ENCODE data around the gene GGTA1. TPM values are rescaled to one million over a fixed set of nuclear protein-coding genes. Genes with fewer than 3 reads are reported as not detected.

Gene GGTA1
- total and polyA plus RNA-seq, 2 of the 8 experiments (the other 6 are each of a cell fraction or from before 2014, with no cell fraction given), result not detected

- ChIA-PET CTCF (ENCODE audit: partially characterized antibody) (interaction anchor here (0.9 to 4.4 kb wide), 11 partner anchors 9 to 389 kb away, joined by 3 to 23 read pairs (median 3); no protein-coding TSS in a partner anchor), POLR2A (ENCODE audit: partially characterized antibody) (no interaction called here)
- FAIRE-seq, result no peak
- TF ChIP-seq SP1 (IDR thresholded peaks at IDR 0.05; ENCODE audit: low read depth, low read length) (no peak), TEAD4 (IDR thresholded peaks at IDR 0.05; ENCODE audit: low read depth, low read length) (no peak), SUZ12 (IDR thresholded peaks at IDR 0.05; ENCODE audit: low read length) (no peak), CHD1 (IDR thresholded peaks at IDR 0.05; ENCODE audit: low read depth, low read length) (no peak), ASH2L (IDR thresholded peaks at IDR 0.05; ENCODE audit: low read length) (no peak), YY1 (IDR thresholded peaks at IDR 0.05; ENCODE audit: low read depth, low read length) (no peak), SP4 (IDR thresholded peaks at IDR 0.05; ENCODE audit: low read length) (no peak), TAF7 (optimal IDR thresholded peaks at IDR 0.05; ENCODE audit: borderline replicate concordance, low read depth, low read length) (no peak), KDM1A (IDR thresholded peaks at IDR 0.05; ENCODE audit: borderline replicate concordance, low read length) (no peak), HDAC2 (IDR thresholded peaks at IDR 0.05; ENCODE audit: borderline replicate concordance in 1 of 2, low read depth in 2 of 2, low read length in 2 of 2) (no peak), RFX5 (IDR thresholded peaks at IDR 0.05; ENCODE audit: borderline replicate concordance, low read depth, low read length) (no peak), E2F6 (IDR thresholded peaks at IDR 0.05) (no peak), ZNF274 (IDR thresholded peaks at IDR 0.05; ENCODE audit: borderline replicate concordance, extremely low read depth, low read length) (no peak), CTBP2 (IDR thresholded peaks at IDR 0.05; ENCODE audit: borderline replicate concordance, insufficient read depth, insufficient read length, low read length) (no peak)
Observed at GRCh38 chr9:121541256-121541655, 41.6 kb upstream of the GGTA1 start.

More at GRCh38 chr9:121541256-121541655, 41.6 kb upstream of the GGTA1 start:
- Histone ChIP-seq H2AK5ac (ENCODE audit: low read depth, low read length) (no peak overlapping the region), H4K5ac (ENCODE audit: insufficient read length, low read depth, low read length) (no peak overlapping the region), H2BK12ac (ENCODE audit: low read depth, low read length) (no peak overlapping the region), H3K79me2 (ENCODE audit: control insufficient read depth in 1 of 2, insufficient read depth in 2 of 2, low read length in 2 of 2) (no peaks in the 10 kb centered on the region), H3K9me3 (ENCODE audit: insufficient read depth in 2 of 2, low read depth in 1 of 2, low read length in 1 of 2) (no peaks in the 10 kb centered on the region), H3K56ac (replicated peaks; ENCODE audit: insufficient read length, low read depth, low read length) (no peak overlapping the region), H4K8ac (ENCODE audit: extremely low read depth, insufficient read depth, low read length) (no peak overlapping the region), H2BK120ac (replicated peaks; ENCODE audit: low read depth, low read length) (no peak overlapping the region), H2AFZ (ENCODE audit: low read length) (no peak overlapping the region), H3K4me2 (ENCODE audit: insufficient read depth in 1 of 2, low read depth in 2 of 2, low read length in 2 of 2) (no peak overlapping the region), H3K14ac (ENCODE audit: insufficient read length) (no peak overlapping the region), H3K27me3 (replicated peaks in 1 of 4; ENCODE audit: control insufficient read depth in 3 of 4, extremely low read depth in 1 of 4, insufficient read depth in 3 of 4, low read length in 3 of 4) (peaks cover 0 to 6% (median 4%) of the 10 kb centered on the region in 4 experiments; a peak in 3 of 7 replicates), H3K79me1 (ENCODE audit: low read depth, low read length) (no peaks in the 10 kb centered on the region), H2BK5ac (ENCODE audit: low read depth, low read length) (no peak overlapping the region), H2BK20ac (ENCODE audit: low read length) (no peak overlapping the region), H2BK15ac (ENCODE audit: low read length) (no peak overlapping the region), H3K23ac (ENCODE audit: insufficient read length) (no peak overlapping the region), H3K23me2 (ENCODE audit: low read depth, low read length) (no peaks in the 10 kb centered on the region), H4K20me1 (replicated peaks in 1 of 2; ENCODE audit: control insufficient read depth in 1 of 2, insufficient read depth in 2 of 2, low read length in 2 of 2) (peaks cover 0 to 4% of the 10 kb centered on the region in 2 experiments), H3K18ac (ENCODE audit: extremely low read depth, low read length) (no peak overlapping the region), H3K4me1 (replicated peaks in 1 of 4; ENCODE audit: control insufficient read depth in 3 of 4, insufficient read depth in 4 of 4, low read length in 3 of 4) (peaks cover 0 to 5% (median under 1%) of the 10 kb centered on the region in 4 experiments; a peak in 2 of 7 replicates), H3K4ac (replicated peaks; ENCODE audit: insufficient read length, low read depth, low read length) (no peak overlapping the region), H3K36me3 (ENCODE audit: control insufficient read depth in 2 of 4, insufficient read depth in 4 of 4, low read length in 3 of 4) (no peaks in the 10 kb centered on the region), H3K9ac (replicated peaks in 1 of 4; ENCODE audit: extremely low read depth in 1 of 4, low read depth in 3 of 4, low read length in 3 of 4) (no peak overlapping the region), H4K91ac (replicated peaks; ENCODE audit: insufficient read length, low read length) (no peak overlapping the region), H3K27ac (ENCODE audit: low read depth, low read length) (no peak overlapping the region), H3K4me3 (ENCODE audit: extremely low read depth in 1 of 4, insufficient read depth in 2 of 4, low read depth in 3 of 4, low read length in 4 of 4) (no peak overlapping the region)
- no peak for DNase-seq (ENCODE audit: low read depth in 1 of 2, low spot score in 2 of 2)
- WGBS, 2 experiments (ENCODE audit: extremely low coverage in 1 of 2, insufficient coverage in 1 of 2, insufficient read length in 1 of 2, insufficient replicate concordance in 2 of 2, low coverage in 1 of 2, low lambda C conversion rate in 2 of 2, missing lambda C conversion rate in 1 of 2), result 90% methylated on average over 3 of the region's 3 CpGs; no CpG with 5 or more reads in 1 of the 2 experiments

All from H1 (cell line).